Fibroblast of lung (primary cell): ENCODE measurements around the gene WBP1L. TPM values are rescaled to one million over a fixed set of nuclear protein-coding genes. Genes with fewer than 3 reads are reported as not detected.

Source experiments
- DNase-seq, 2 donors: peaks; one replicate each; pipeline versions ENCODE4 v3.0.0 to v3.0.0-alpha.2; 2010; ENCODE audit warnings: low read depth in 2 of 2
- H2AFZ ChIP-seq: 2 replicates; pipeline ENCODE4 v1.5.1; 2012; ENCODE audit warnings: low read length, control low read depth, inconsistent platforms
- H3K27ac ChIP-seq: 2 replicates; pipeline ENCODE4 v1.5.1; 2011; ENCODE audit warnings: low read length, control low read depth; ENCODE audit not compliant: insufficient read depth
- H3K27me3 ChIP-seq: 2 replicates; pipeline ENCODE4 v1.5.1; 2011; ENCODE audit warnings: mild to moderate bottlenecking, low read length; ENCODE audit not compliant: control insufficient read depth, insufficient read depth
- H3K36me3 ChIP-seq: 2 replicates; pipeline ENCODE4 v1.5.1; 2011; ENCODE audit warnings: low read length; ENCODE audit not compliant: control insufficient read depth, insufficient read depth
- H3K4me1 ChIP-seq: 2 replicates; pipeline ENCODE4 v1.5.1; 2011; ENCODE audit warnings: low read length; ENCODE audit not compliant: control insufficient read depth, insufficient read depth; ENCODE audit errors: extremely low read depth
- H3K4me2 ChIP-seq: 2 replicates; pipeline ENCODE4 v1.5.1; 2011; ENCODE audit warnings: low read length, control low read depth; ENCODE audit not compliant: insufficient read depth; ENCODE audit errors: extremely low read depth
- H3K4me3 ChIP-seq, 4 experiments: fragments of 200-600 bp in 1 of 4; sonication (generic) in 1 of 4; replicated peaks in 1 of 4; 2 replicates each; pipeline ENCODE4 v1.5.1; 2011 to 2016; ENCODE audit warnings: low read length in 4 of 4, low read depth in 3 of 4, mild to moderate bottlenecking in 3 of 4, control low read depth in 2 of 4, inconsistent platforms in 1 of 4, mixed read lengths in 1 of 4; ENCODE audit not compliant: insufficient read depth in 1 of 4; ENCODE audit errors: control extremely low read depth in 1 of 4
- H3K79me2 ChIP-seq: 2 replicates; pipeline ENCODE4 v1.5.1; 2012; ENCODE audit warnings: mild to moderate bottlenecking, low read length, inconsistent platforms; ENCODE audit not compliant: control insufficient read depth, insufficient read depth
- H3K9ac ChIP-seq: 2 replicates; pipeline ENCODE4 v1.5.1; 2011; ENCODE audit warnings: mild to moderate bottlenecking, low read length, control low read depth; ENCODE audit not compliant: insufficient read depth
- H3K9me3 ChIP-seq: 2 replicates; pipeline ENCODE4 v1.5.1; 2012; ENCODE audit warnings: low read depth, low read length; ENCODE audit not compliant: control insufficient read depth, insufficient read depth
- H4K20me1 ChIP-seq: 2 replicates; pipeline ENCODE4 v1.5.1; 2011; ENCODE audit warnings: low read length; ENCODE audit not compliant: control insufficient read depth, insufficient read depth; ENCODE audit errors: extremely low read depth
- CTCF ChIP-seq, 2 donors: IDR thresholded peaks in 1 of 2; conservative IDR thresholded peaks in 1 of 2; 1 replicate in 1 of 2; 2 replicates in 1 of 2; pipeline ENCODE4 v1.5.1; 2011 to 2012; ENCODE audit warnings: low read length in 2 of 2, control low read depth in 1 of 2, inconsistent platforms in 1 of 2, low read depth in 1 of 2, mild to moderate bottlenecking in 1 of 2
- EZH2 ChIP-seq: IDR thresholded peaks from 2 replicates; pipeline ENCODE4 v1.5.1; 2012; ENCODE audit warnings: low read length, control low read depth, mild to moderate bottlenecking; ENCODE audit errors: missing control alignments
- polyA plus RNA-seq, 2 donors: library from polyadenylated mRNA; depleted of rRNA in 1 of 2; stranded (reverse) in 1 of 2; unstranded in 1 of 2; fragments of >200 nt; gene quantifications; 2 replicates each; pipeline ENCODE4 v1.2.1, GENCODE V29; 2011 to 2012; ENCODE audit warnings: missing spikeins in 1 of 2
- total RNA-seq: library from RNA; depleted of rRNA; stranded (reverse); fragments of >200 nt; gene quantifications from 2 replicates; pipeline ENCODE4 v1.2.1, GENCODE V29; 2014

The WBP1L gene
- total and polyA plus RNA-seq, 2 donors (not counting 1 experiment from before 2014, with no cell fraction given) = 36.8 to 40.0 TPM

GRCh38 chr10:102713539-102713813 is 30.3 kb upstream of the WBP1L start:
- TF ChIP-seq CTCF (conservative IDR thresholded peaks at IDR 0.05 in 1 of 2, IDR thresholded peaks at IDR 0.05 in 1 of 2; ENCODE audit: low read depth in 1 of 2, low read length in 2 of 2) (peak in 1 of 2 donors; percentile 52), EZH2 (no peak)
- no peak for DNase-seq

GRCh38 chr10:102713814-102714620 is 29.7 kb upstream of the WBP1L start, which contains the start of gene ARL3:
Gene ARL3 (minus strand): TSS chr10:102714397. CDS start chr10:102714275, 122 bp downstream.
- Histone ChIP-seq H4K20me1 (no peaks in the 10 kb centered on the region), H3K79me2 (peaks cover 34% of the 10 kb centered on the region), H3K4me3 (peak within 1 kb of the TSS; percentile 84 to 93 (median 88)), H3K36me3 (no peaks in the 10 kb centered on the region), H3K9me3 (no peaks in the 10 kb centered on the region), H2AFZ (peak within 1 kb of the TSS; percentile 73), H3K4me1 (peaks cover 13% of the 10 kb centered on the region), H3K9ac (peak within 1 kb of the TSS; percentile 82), H3K27ac (peak within 1 kb of the TSS; percentile 87), H3K4me2 (peak within 1 kb of the TSS; percentile 97), H3K27me3 (no peaks in the 10 kb centered on the region)
- TF ChIP-seq EZH2 (no peak), CTCF (conservative IDR thresholded peaks at IDR 0.05 in 1 of 2, IDR thresholded peaks at IDR 0.05 in 1 of 2; ENCODE audit: low read depth in 1 of 2, low read length in 2 of 2) (no peak)
- DNase-seq = peak; percentile 97 to 99

More at GRCh38 chr10:102713539-102713813, 30.3 kb upstream of the WBP1L start:
- no peaks in the 10 kb centered on the region for H3K27me3 ChIP-seq
- H4K20me1 ChIP-seq = no peaks in the 10 kb centered on the region
- H3K27ac ChIP-seq = peak overlapping the region; percentile 87
- no peaks in the 10 kb centered on the region for H3K9me3 ChIP-seq
- H3K79me2 ChIP-seq = peaks cover 37% of the 10 kb centered on the region
- H3K4me3 ChIP-seq = peak overlapping the region; percentile 54 to 89 (median 71)
- peaks cover 13% of the 10 kb centered on the region for H3K4me1 ChIP-seq
- H3K4me2 ChIP-seq = peak overlapping the region; percentile 97
- H3K36me3 ChIP-seq = no peaks in the 10 kb centered on the region
- peak overlapping the region; percentile 14 for H2AFZ ChIP-seq
- peak overlapping the region; percentile 82 for H3K9ac ChIP-seq

- TF ChIP-seq CTCF (conservative IDR thresholded peaks at IDR 0.05 in 1 of 2, IDR thresholded peaks at IDR 0.05 in 1 of 2; ENCODE audit: low read depth in 1 of 2, low read length in 2 of 2) (no peak), EZH2 (no peak)
- Histone ChIP-seq H3K9ac (peak within 1 kb of the TSS; percentile 82), H2AFZ (peak within 1 kb of the TSS; percentile 73), H4K20me1 (no peaks in the 10 kb centered on the region), H3K36me3 (no peaks in the 10 kb centered on the region), H3K27me3 (no peaks in the 10 kb centered on the region), H3K79me2 (peaks cover 29% of the 10 kb centered on the region), H3K4me2 (peak within 1 kb of the TSS; percentile 97), H3K4me3 (peak within 1 kb of the TSS; percentile 84 to 93 (median 88)), H3K27ac (peak within 1 kb of the TSS; percentile 87), H3K9me3 (no peaks in the 10 kb centered on the region), H3K4me1 (peaks cover 13% of the 10 kb centered on the region)
- no peak for DNase-seq
These were observed 28.9 kb upstream of the WBP1L start, which contains the start of gene SFXN2 for GRCh38 chr10:102714621-102715455. Gene SFXN2 (plus strand): TSS chr10:102714636. CDS start chr10:102726637, 12,001 bp downstream.
